Panc1 (cell line): ENCODE data around the gene GRAMD1C.

ENCODE experiments used
- POLR2AphosphoS5 ChIP-seq: IDR thresholded peaks from 2 replicates; pipeline ENCODE4 v1.6.1; 2012; ENCODE audit warnings: mild to moderate bottlenecking, low read depth, low read length, moderate library complexity
- SIN3A ChIP-seq: IDR thresholded peaks from 2 replicates; pipeline ENCODE4 v1.6.1; 2012; ENCODE audit warnings: low read depth, mild to moderate bottlenecking, low read length, moderate library complexity, borderline replicate concordance; ENCODE audit not compliant: insufficient read depth
- TF ChIP-seq, protein P1 (sequence below), 2 experiments: IDR thresholded peaks; 2 replicates each; pipeline ENCODE4 v1.6.1; 2011 to 2012; ENCODE audit warnings: low read depth in 2 of 2, control low read depth in 1 of 2, low read length in 1 of 2, mild to moderate bottlenecking in 1 of 2, moderate library complexity in 1 of 2; ENCODE audit not compliant: insufficient read depth in 1 of 2
- TF ChIP-seq, protein P2 (sequence below): fragments of 450-650 bp; IDR thresholded peaks from 2 replicates; pipeline ENCODE4 v1.5.1; 2017; ENCODE audit warnings: mild to moderate bottlenecking

DNA sequence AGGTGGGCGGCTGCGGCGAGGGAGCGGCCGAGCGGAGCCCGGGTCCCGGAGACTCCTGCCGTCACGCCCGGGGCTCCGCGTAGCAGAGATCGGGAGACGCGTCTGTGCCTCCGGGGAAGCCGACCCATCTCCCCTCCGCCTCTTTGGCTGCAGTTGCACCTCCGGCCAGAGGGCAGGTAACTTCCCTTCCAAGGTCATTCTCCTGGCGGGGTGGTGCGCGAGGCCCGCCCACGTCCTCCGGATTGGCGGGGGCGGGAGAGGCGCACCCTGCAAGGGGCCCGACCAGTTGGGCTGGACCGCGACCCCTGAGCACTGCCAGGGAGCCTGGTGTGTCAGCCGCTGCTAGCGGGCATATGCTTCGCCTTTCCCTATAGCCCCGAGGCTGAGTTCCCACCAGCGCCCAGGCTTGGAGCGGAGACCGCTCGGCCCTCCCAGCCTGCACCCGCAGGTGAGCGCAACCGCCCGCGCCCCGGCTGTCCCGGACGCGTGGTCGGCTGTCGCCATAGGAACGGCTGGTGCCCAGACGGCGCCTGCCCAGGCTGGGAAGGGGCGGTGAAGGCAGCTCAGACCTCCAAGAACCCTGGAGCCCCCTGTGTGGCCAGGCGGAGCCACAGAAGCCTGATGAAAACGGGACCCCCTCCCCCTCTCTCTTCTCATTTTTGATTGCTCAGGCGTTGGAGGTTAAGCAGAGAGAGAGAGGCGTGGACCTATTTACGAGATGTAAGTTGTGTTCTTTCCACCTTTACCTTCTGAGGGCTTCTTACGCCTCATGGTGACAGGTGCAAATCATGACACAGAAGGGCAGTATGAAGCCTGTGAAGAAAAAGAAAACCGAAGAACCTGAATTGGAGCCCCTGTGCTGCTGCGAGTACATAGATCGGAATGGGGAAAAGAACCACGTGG lies 109.7 kb downstream of the GRAMD1C start:
- TF ChIP-seq, protein P1, sequence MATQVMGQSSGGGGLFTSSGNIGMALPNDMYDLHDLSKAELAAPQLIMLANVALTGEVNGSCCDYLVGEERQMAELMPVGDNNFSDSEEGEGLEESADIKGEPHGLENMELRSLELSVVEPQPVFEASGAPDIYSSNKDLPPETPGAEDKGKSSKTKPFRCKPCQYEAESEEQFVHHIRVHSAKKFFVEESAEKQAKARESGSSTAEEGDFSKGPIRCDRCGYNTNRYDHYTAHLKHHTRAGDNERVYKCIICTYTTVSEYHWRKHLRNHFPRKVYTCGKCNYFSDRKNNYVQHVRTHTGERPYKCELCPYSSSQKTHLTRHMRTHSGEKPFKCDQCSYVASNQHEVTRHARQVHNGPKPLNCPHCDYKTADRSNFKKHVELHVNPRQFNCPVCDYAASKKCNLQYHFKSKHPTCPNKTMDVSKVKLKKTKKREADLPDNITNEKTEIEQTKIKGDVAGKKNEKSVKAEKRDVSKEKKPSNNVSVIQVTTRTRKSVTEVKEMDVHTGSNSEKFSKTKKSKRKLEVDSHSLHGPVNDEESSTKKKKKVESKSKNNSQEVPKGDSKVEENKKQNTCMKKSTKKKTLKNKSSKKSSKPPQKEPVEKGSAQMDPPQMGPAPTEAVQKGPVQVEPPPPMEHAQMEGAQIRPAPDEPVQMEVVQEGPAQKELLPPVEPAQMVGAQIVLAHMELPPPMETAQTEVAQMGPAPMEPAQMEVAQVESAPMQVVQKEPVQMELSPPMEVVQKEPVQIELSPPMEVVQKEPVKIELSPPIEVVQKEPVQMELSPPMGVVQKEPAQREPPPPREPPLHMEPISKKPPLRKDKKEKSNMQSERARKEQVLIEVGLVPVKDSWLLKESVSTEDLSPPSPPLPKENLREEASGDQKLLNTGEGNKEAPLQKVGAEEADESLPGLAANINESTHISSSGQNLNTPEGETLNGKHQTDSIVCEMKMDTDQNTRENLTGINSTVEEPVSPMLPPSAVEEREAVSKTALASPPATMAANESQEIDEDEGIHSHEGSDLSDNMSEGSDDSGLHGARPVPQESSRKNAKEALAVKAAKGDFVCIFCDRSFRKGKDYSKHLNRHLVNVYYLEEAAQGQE (IDR thresholded peaks at IDR 0.05; ENCODE audit: insufficient read depth in 1 of 2, low read depth in 2 of 2, low read length in 1 of 2) = no peak
- TF ChIP-seq, protein P2, sequence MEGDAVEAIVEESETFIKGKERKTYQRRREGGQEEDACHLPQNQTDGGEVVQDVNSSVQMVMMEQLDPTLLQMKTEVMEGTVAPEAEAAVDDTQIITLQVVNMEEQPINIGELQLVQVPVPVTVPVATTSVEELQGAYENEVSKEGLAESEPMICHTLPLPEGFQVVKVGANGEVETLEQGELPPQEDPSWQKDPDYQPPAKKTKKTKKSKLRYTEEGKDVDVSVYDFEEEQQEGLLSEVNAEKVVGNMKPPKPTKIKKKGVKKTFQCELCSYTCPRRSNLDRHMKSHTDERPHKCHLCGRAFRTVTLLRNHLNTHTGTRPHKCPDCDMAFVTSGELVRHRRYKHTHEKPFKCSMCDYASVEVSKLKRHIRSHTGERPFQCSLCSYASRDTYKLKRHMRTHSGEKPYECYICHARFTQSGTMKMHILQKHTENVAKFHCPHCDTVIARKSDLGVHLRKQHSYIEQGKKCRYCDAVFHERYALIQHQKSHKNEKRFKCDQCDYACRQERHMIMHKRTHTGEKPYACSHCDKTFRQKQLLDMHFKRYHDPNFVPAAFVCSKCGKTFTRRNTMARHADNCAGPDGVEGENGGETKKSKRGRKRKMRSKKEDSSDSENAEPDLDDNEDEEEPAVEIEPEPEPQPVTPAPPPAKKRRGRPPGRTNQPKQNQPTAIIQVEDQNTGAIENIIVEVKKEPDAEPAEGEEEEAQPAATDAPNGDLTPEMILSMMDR = no peak
- TF ChIP-seq SIN3A (no peak), POLR2AphosphoS5 (no peak)
